Gastroesophageal sphincter (tissue), 4 donors: ENCODE results near the gene CACNA1C. TPM values are rescaled to one million over a fixed set of nuclear protein-coding genes. Genes with fewer than 3 reads are reported as not detected.

Experiments
- ATAC-seq: fragments of 150-250 bp; one replicate; pipeline ENCODE4 v1.9.1; 2016; ENCODE audit warnings: mild to moderate bottlenecking, moderate library complexity
- H3K27ac ChIP-seq, 4 donors: fragments of 200-600 bp; sonication (generic) in 3 of 4; 1 replicate in 3 of 4; 2 replicates in 1 of 4; pipeline ENCODE4 v1.5.1; 2016 to 2019
- H3K27me3 ChIP-seq: fragments of 200-600 bp; sonication (generic); one replicate; pipeline ENCODE4 v1.5.1; 2019
- H3K36me3 ChIP-seq, 2 donors: fragments of 200-600 bp; sonication (generic); one replicate each; pipeline ENCODE4 v1.5.1; 2019; ENCODE audit warnings: control low read depth in 1 of 2
- H3K4me1 ChIP-seq, 3 donors: fragments of 200-600 bp; sonication (generic); 1 replicate in 2 of 3; 2 replicates in 1 of 3; pipeline ENCODE4 v1.5.1; 2016 to 2019; ENCODE audit warnings: control low read depth in 2 of 3
- H3K4me3 ChIP-seq, 2 donors: fragments of 200-600 bp; sonication (generic); one replicate each; pipeline ENCODE4 v1.5.1; 2019; ENCODE audit warnings: mild to moderate bottlenecking in 1 of 2, moderate library complexity in 1 of 2
- H3K9me3 ChIP-seq, 3 donors: fragments of 200-600 bp; sonication (generic); one replicate each; pipeline ENCODE4 v1.5.1; 2017 to 2019; ENCODE audit warnings: control low read depth in 2 of 3
- CTCF ChIP-seq, 4 experiments: fragments of 200-600 bp in 2 of 4; fragments of 450-650 bp in 2 of 4; sonication (generic) in 1 of 4; IDR thresholded peaks; one replicate each; pipeline ENCODE4 v1.5.1; 2017 to 2019; ENCODE audit warnings: antibody characterized with exemption in 4 of 4, mild to moderate bottlenecking in 2 of 4, moderate library complexity in 2 of 4
- EP300 ChIP-seq: sonication (generic); formaldehyde crosslinking; IDR thresholded peaks from one replicate; pipeline ENCODE4 v1.6.1; 2017; ENCODE audit warnings: antibody characterized with exemption, mild to moderate bottlenecking
- POLR2A ChIP-seq, 2 donors: fragments of 450-650 bp; IDR thresholded peaks; one replicate each; pipeline ENCODE4 v1.6.1; 2017; ENCODE audit warnings: antibody characterized with exemption in 2 of 2, mild to moderate bottlenecking in 2 of 2, moderate library complexity in 1 of 2
- POLR2AphosphoS5 ChIP-seq: sonication (generic); formaldehyde crosslinking; IDR thresholded peaks from one replicate; pipeline ENCODE4 v1.6.1; 2017; ENCODE audit warnings: antibody characterized with exemption
- WGBS, 2 donors: methylation state at CpG; one replicate each; pipeline ENCODE4 v1.1.5; 2018; ENCODE audit warnings: low coverage in 1 of 2; 5-methylcytosine and 5-hydroxymethylcytosine counted together
- total RNA-seq, 4 donors: library from RNA; depleted of rRNA; stranded (reverse); fragments of >200 nt; gene quantifications; one replicate each; pipeline ENCODE4 v1.1.0, GENCODE V29; 2016

The CACNA1C gene
- total RNA-seq, 4 donors from 2014 or later = 22.9 to 96.2 (median 41.4) TPM

- peak; percentile 50 for ATAC-seq
- peaks cover 0 to 55% of the 10 kb centered on the region in 2 donors for H3K36me3 ChIP-seq
- no peak for TF ChIP-seq POLR2A (IDR thresholded peaks at IDR 0.05)
- no peak for TF ChIP-seq EP300
- TF ChIP-seq POLR2AphosphoS5 = no peak
- no peak for TF ChIP-seq CTCF (IDR thresholded peaks at IDR 0.05)
- WGBS, 2 donors = 75 to 90% methylated on average over 8 to 13 of the region's 14 CpGs
- peaks cover 0 to 5% (median 0%) of the 10 kb centered on the region in 3 donors for H3K4me1 ChIP-seq
- H3K27me3 ChIP-seq = no peaks in the 10 kb centered on the region
- H3K4me3 ChIP-seq = no peak overlapping the region
- no peak overlapping the region for H3K27ac ChIP-seq
- H3K9me3 ChIP-seq = no peaks in the 10 kb centered on the region
Measured at GRCh38 chr12:2501464-2502191, 448.8 kb downstream of the CACNA1C start.

GRCh38 chr12:2503036-2503435 lies 450.2 kb downstream of the CACNA1C start:
- Histone ChIP-seq H3K27ac (no peak overlapping the region), H3K27me3 (no peaks in the 10 kb centered on the region), H3K9me3 (no peaks in the 10 kb centered on the region), H3K4me1 (peaks cover 0 to 5% (median 0%) of the 10 kb centered on the region in 3 donors), H3K36me3 (peaks cover 0 to 67% of the 10 kb centered on the region in 2 donors), H3K4me3 (no peak overlapping the region)
- 90 to 94% methylated on average over 2 to 3 of the region's 5 CpGs for WGBS, 2 donors
- TF ChIP-seq POLR2AphosphoS5 = no peak
- TF ChIP-seq POLR2A (IDR thresholded peaks at IDR 0.05) = no peak
- TF ChIP-seq EP300 = no peak
- TF ChIP-seq CTCF (IDR thresholded peaks at IDR 0.05) = no peak
- ATAC-seq = no peak

DNA sequence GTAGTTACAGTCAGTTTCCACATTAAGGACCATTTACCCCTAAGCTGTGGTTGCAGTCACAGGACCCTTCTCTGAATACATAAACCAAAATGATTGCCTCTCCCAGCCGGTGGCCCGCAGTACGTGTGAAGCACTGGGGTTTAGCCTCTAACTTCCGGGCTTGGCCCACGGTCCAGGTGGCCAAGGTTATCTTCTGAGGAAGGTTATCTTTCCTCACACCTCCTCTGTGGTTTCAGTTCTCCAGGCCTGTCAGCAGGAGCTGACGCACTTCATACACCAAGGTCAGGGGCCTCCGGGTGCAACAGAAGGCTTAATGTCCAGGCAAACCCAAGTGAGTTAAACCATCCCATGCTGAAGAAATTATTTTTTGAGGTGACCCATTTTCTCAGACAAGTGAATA lies 451.0 kb downstream of the CACNA1C start:
- ATAC-seq = no peak
- WGBS, 2 donors = 67 to 93% methylated on average over 3 of the region's 7 CpGs
- peaks cover 0 to 5% (median 0%) of the 10 kb centered on the region in 3 donors for H3K4me1 ChIP-seq
- no peak overlapping the region for H3K4me3 ChIP-seq
- no peaks in the 10 kb centered on the region for H3K27me3 ChIP-seq
- no peak overlapping the region for H3K27ac ChIP-seq
- H3K36me3 ChIP-seq = peaks cover 0 to 67% of the 10 kb centered on the region in 2 donors
- H3K9me3 ChIP-seq = no peaks in the 10 kb centered on the region
- no peak for TF ChIP-seq POLR2A (IDR thresholded peaks at IDR 0.05)
- TF ChIP-seq CTCF (IDR thresholded peaks at IDR 0.05) = no peak
- TF ChIP-seq EP300 = no peak
- TF ChIP-seq POLR2AphosphoS5 = no peak

- TF ChIP-seq POLR2A (IDR thresholded peaks at IDR 0.05) (no peak), POLR2AphosphoS5 (no peak), EP300 (no peak), CTCF (IDR thresholded peaks at IDR 0.05) (no peak)
- H3K27me3 ChIP-seq = no peaks in the 10 kb centered on the region
- ATAC-seq = no peak
- WGBS, 2 donors = 85 to 97% methylated on average over 6 to 8 of the region's 15 CpGs
- H3K36me3 ChIP-seq = peaks cover 0 to 67% of the 10 kb centered on the region in 2 donors
- H3K4me1 ChIP-seq = peaks cover 0 to 5% (median 0%) of the 10 kb centered on the region in 3 donors
- H3K9me3 ChIP-seq = no peaks in the 10 kb centered on the region
- no peak overlapping the region for H3K27ac ChIP-seq
- no peak overlapping the region for H3K4me3 ChIP-seq
Measured at GRCh38 chr12:2504577-2504976, 451.8 kb downstream of the CACNA1C start.

DNA sequence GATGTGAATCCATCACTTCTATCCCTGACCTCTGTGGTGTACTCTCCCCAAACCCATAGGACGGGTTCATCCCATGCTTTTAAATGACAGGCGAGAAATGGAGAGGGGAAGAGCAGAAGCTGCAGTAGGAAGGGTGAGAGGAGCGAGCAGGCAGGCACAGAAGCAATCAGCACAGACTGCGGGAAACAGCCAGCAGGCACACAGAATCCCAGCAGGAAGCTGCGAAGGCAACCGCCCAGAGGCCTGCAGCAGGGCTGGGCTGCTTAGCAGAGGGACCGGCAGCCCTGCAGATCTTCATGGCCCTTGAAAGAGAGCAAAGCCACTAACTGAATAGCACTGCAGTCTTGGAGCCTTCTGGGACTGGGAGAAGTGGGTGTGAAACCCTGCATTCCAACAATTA lies 455.0 kb downstream of the CACNA1C start:
- TF ChIP-seq EP300 (no peak), CTCF (IDR thresholded peaks at IDR 0.05) (no peak), POLR2AphosphoS5 (no peak), POLR2A (IDR thresholded peaks at IDR 0.05) (no peak)
- Histone ChIP-seq H3K27ac (no peak overlapping the region), H3K4me1 (no peaks in the 10 kb centered on the region), H3K9me3 (no peaks in the 10 kb centered on the region), H3K36me3 (peaks cover 0 to 53% of the 10 kb centered on the region in 2 donors), H3K27me3 (no peaks in the 10 kb centered on the region), H3K4me3 (no peak overlapping the region)
- WGBS, 2 donors = 69 to 73% methylated on average over 5 of the region's 7 CpGs
- ATAC-seq = no peak
